MM.1S (cell line): ENCODE results near the gene HARBI1.

Experiments used
- CTCF ChIP-seq: fragments of 300-600 bp; sonication (generic); IDR thresholded peaks from 2 replicates; pipeline ENCODE4 v1.5.1; 2016; ENCODE audit warnings: antibody characterized with exemption, low read length, mixed read lengths
- EZH2 ChIP-seq: fragments of 300-600 bp; sonication (generic); optimal IDR thresholded peaks from 2 replicates; pipeline ENCODE3; 2017; ENCODE audit warnings: low read depth, mild to moderate bottlenecking, antibody characterized with exemption, low read length, mixed read lengths
- EZH2phosphoT487 ChIP-seq: fragments of 300-600 bp; sonication (generic); IDR thresholded peaks from 2 replicates; pipeline ENCODE4 v1.6.1; 2018; ENCODE audit warnings: antibody characterized with exemption, low read length

- TF ChIP-seq EZH2phosphoT487: no peak
- no peak for TF ChIP-seq EZH2
- no peak for TF ChIP-seq CTCF
These were observed 22.7 kb downstream of the HARBI1 start for GRCh38 chr11:46594374-46594700.
